AG09319 (cell line): Measurements from ENCODE around the gene MIGA2.
"Not testable (repeated sequence)": the region's sequence is repeated elsewhere in the genome, so short reads cannot be mapped to it uniquely, and the experiment has no call there.

Experiments
- DNase-seq: peaks from one replicate; pipeline ENCODE4 v3.0.0-alpha.2; 2010; ENCODE audit warnings: low read depth; ENCODE audit errors: extremely low read depth
- TF ChIP-seq, protein P1 (sequence below): IDR thresholded peaks from 2 replicates; pipeline ENCODE4 v1.5.1; 2011; ENCODE audit warnings: low read depth, mild to moderate bottlenecking, inconsistent platforms, low read length, moderate library complexity

MIGA2 gene

DNA sequence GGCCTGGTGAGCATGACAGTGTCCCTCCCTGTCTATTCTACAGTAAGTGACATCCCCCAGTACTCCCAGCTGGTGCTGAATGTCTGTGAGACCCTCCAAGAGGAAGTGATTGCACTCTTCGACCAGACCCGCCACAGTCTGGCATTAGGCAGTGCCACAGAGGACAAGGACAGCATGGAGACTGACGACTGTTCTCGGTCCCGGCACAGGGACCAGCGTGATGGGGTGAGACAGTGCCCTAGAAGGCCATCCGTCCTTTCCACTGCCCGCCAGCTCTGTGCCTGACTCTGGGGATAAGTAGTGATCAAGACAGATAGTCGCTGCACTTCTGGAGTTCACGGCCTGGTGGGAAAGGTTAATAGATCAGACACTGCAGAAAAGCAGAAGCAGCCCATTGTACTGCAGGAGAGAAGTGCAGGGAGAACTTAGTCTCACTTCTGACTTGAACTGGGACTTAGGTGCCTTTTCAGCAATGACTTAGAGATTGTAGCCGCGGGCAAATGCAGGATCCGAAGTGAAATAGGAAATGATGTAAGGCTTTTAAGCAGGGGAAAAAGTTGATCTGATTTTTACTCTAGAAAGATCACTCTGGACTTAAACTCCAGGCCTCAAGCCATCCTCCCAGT is 36.7 kb upstream of the MIGA2 start:
- no peak for DNase-seq
- TF ChIP-seq, protein P1, sequence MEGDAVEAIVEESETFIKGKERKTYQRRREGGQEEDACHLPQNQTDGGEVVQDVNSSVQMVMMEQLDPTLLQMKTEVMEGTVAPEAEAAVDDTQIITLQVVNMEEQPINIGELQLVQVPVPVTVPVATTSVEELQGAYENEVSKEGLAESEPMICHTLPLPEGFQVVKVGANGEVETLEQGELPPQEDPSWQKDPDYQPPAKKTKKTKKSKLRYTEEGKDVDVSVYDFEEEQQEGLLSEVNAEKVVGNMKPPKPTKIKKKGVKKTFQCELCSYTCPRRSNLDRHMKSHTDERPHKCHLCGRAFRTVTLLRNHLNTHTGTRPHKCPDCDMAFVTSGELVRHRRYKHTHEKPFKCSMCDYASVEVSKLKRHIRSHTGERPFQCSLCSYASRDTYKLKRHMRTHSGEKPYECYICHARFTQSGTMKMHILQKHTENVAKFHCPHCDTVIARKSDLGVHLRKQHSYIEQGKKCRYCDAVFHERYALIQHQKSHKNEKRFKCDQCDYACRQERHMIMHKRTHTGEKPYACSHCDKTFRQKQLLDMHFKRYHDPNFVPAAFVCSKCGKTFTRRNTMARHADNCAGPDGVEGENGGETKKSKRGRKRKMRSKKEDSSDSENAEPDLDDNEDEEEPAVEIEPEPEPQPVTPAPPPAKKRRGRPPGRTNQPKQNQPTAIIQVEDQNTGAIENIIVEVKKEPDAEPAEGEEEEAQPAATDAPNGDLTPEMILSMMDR, result no peak

DNA sequence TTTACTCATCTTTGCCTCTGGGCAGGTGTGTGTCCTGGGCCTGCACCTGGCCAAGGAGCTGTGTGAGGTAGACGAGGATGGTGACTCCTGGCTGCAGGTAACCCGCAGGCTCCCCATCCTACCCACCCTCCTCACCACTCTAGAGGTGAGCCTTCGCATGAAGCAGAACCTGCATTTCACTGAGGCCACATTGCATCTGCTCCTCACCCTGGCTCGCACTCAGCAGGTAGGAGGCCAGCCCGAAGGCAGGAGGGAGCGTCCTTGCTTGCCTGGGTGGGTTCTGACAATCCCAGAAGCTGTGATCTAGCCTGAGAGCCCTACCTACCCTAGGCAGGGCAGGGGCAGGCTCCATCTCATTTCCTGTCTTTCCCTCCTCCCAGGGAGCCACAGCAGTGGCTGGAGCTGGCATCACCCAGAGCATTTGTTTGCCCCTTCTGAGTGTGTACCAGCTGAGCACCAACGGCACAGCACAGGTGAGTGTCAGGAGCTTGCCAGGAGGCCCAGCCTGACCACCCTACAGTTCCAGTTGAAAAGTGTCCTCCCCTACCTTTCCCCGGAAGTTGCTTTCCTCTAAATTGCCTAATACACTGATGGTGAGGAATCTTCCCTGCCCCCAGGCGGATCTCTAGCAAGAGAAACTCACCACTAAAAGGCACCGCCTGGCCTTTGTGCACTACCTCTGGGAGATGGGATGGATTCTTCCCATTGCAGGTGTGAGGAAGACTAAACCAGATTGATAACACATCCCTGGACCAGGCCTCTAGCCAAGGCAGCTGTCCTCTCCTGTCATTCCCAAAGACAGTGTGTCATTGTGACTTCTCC is 34.7 kb upstream of the MIGA2 start:
- no peak for DNase-seq
- TF ChIP-seq, protein P1, result no peak

DNA sequence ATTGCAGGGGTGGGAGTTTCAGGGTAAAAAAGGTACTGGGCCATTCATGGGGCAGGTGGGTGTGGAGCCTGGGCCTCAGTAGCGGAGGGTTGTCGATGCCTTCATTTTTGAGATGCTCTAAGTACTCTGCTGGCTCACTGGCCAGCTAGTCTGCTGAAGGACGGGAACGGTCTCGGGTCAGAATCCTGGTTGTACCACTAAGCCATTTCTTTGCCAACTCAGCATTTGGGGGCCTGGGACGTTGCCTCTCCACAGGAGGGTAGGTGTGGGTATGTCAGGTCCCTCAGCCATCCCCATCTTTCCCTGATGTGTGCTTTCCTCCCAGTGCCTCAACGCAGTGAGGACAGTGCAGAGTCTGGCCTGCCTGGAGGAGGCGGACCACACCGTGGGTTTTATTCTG is 33.4 kb upstream of the MIGA2 start:
- no peak for DNase-seq
- TF ChIP-seq, protein P1, result no peak

DNA sequence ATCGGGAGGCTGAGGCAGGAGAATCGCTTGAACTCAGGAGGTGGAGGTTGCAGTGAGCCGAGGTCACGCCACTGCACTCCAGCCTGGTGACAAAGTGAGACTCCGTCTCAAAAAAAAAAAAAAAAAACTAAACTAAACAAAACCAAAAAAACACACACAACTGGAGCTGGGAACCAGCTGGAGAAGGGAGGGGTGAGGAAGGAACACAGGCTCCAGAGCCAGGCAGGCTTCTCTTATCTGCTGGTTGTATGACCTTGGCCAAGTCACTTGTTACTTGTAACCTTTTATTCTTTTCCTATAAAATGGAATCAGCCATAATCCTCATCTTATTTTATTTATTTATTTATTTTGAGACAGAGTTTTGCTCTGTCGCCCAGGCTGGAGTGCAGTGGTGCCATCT is 32.3 kb upstream of the MIGA2 start:
- DNase-seq, result not testable (repeated sequence)

DNA sequence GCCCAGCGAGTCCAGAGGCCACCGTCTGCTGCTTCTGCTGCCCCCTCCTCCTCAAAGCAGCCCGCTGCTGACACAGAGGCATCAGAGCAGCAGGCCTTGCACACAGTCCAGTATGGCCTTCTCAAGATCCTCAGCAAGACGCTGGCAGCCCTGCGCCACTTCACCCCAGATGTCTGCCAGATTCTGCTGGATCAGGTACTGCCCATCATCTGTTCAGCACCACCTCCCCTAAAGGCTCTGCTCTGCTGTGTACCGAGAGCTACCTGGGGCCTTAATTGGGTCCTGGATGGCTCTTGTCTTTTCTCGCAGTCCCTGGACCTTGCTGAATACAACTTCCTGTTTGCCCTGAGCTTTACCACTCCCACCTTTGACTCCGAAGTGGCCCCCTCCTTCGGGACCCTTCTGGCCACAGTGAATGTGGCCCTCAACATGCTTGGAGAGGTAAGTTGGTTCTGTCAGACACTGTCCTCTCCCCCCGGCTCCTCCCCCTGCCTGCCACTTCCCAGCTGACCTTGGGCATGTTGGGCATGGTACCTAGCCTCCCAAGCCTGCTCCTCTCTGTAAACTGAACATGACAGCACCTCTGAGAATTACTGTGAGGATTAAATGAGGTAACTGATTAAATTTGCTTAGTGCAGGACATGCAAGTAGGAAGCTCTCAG is 31.0 kb upstream of the MIGA2 start:
- TF ChIP-seq, protein P1, result no peak
- no peak for DNase-seq

DNA sequence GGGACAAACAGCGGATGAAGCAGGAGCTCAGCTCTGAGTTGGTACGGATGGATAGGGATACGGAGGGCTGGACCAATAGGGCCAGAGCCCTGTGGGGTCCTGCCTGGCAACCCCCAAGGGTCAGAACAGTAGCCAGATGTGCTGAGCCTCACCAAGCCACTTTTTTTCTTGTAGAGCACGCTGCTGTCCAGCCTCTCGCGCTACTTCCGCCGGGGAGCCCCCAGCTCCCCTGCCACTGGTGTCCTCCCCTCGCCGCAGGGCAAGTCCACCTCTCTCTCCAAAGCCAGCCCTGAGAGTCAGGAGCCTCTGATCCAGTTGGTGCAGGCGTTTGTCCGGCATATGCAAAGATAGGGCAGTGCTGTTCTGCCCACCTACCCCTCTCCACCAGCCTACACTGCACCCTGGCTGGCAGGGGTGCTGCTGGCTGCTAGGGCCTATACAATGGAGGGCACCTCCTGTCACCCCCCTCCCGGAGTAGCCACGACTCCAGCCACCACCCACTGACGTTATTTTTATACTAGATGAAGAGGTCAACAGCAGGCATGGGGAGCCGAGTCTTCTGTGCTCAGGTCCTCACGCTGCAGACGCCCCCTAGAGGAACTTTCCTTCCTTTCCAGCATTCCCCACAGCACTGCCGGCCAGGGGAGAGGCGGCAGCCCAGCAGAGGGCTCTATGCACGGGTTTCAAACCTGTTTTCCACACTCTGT is 29.9 kb upstream of the MIGA2 start:
- TF ChIP-seq, protein P1, result peak; percentile 98

DNA sequence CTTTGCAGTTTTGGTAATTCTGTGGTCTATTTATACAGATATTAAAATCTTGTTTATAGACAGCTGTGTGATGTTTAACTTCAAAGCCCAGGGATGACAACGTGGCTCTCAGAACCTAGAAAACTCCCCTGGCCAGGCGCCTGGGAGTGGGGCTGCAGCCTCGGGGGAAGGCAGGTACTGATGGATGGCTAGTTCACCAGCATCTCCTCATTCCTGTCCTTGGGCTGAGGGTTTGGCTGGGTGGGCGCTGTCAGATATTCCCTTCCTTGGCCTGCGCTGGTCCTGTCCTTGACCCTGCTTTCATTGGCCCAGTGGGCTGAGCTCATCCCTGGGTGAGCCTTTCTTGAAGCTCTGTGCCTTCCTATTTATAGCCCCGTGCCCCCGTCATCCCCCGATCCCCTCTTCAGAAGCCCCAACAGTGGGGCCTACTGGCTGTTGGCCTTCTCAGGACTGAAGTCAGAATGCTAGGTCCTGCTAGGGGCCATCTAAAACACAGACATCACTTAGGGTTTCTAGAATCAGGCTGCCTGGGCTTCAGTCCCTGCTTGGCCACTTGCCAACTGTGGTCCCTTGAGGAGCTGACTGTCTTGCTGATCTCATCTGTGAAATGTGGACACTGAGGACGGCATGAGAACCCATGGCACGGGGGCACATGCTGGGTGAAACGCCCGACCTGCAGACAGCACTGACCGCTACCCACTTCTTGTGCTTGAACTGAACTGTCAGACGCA is 29.2 kb upstream of the MIGA2 start:
- no peak for DNase-seq
- TF ChIP-seq, protein P1, result no peak

More for the DNA sequence above, 29.9 kb upstream of the MIGA2 start:
- peak; percentile 44 for DNase-seq
